NCI-H2227 (cell line): ENCODE data around the gene CCDC88A.
A peak's percentile ranks its signal among the peaks of the same experiment; 100 is the strongest.
"Not testable (repeated sequence)": the region's sequence is repeated elsewhere in the genome, so short reads cannot be mapped to it uniquely, and the experiment has no call there.

Experiments
- DNase-seq: peaks from one replicate; lab custom pipeline; 2025; ENCODE audit not compliant: unreplicated experiment; lab: John Stamatoyannopoulos, UW

Gene CCDC88A

DNA sequence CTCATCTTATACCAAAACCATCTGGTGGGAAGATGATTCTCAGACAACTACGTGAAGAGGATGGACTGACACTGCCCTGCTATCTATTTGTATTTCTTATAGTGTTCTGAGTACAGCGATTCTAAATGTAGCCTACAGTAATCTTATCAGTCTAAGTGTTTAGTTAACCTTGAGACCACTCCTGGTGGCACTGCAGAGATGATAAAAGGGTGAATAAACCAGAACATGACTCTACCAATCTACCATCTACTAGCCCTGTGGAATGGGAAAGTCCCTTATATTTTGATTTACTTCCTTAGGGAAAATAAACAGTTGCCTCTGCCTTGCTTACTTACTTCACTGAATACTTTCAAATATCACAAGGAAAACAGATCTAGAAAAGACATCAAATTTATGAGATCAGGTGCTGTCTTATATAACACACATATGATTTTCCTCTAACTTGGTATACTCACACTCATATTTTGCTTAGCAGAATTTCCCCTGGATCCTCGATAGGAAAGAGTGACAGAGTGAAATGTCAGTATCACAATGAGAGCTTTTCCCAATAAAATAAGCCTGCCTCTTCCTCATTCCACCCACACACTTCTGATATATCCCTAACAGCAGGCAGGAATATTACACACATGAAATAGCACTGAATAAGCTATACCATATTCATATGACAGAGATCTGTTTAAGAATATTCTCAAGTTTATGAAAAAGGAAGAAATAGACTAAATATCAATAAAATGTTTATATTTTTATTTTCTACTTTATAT lies 92.0 kb downstream of the CCDC88A start:
- no peak for DNase-seq

DNA sequence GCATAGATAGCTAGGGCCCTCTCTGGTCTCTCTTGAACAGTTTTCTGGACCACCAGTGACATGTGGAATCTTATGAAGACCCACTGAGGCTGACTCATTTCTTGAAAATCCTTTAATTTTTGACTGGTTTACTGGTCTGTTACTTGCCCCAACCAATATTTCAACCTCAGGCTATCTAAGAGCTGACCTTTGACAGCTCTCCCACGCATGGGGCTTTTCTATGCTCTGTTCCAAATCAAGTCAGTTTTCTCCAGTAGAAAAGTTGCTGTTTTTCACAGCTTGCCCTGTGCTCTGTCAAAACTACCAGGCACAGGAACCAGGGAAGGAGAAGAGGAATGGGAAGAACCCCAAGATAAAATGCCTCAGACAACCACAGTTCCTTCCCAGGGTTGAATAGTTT lies 104.7 kb downstream of the CCDC88A start:
- no peak for DNase-seq

DNA sequence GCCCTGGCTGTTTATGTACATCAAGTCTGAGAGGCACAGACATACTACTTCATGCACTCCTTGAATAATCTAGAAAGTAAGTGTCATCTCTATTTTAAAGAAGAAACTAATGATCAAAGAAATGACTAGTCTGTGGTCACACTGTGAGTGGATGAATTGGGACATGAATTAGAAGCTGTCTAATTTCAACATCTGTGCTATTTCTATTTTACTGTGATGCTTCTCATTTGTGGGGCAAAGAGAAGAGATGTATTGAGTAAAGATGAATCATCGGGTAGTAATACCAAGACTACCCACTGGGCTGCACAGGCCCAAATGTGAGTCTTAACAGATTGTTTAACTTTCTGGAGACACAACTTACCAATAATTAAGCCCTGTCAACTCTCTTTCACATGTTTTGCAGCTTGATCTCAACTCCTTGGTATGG lies 108.2 kb downstream of the CCDC88A start:
- DNase-seq: no peak

DNA sequence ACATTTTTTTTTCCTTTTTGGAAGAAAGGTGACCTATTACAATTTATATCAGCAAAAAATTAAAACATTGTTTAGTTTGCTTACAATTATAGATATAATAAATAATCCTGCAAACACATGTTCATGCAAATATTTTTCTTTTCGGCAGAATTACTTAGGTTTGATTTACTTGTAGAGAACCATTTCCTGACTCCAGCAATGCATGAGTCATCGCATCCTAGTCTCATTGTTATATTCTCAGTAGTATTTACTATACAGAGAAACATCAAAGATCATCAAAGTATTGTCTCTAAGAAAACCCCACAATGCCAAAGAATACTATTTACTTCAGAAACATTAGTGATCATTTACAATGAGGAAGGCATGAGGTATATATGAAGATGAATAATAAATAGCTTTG lies 110.2 kb downstream of the CCDC88A start:
- DNase-seq: no peak

DNA sequence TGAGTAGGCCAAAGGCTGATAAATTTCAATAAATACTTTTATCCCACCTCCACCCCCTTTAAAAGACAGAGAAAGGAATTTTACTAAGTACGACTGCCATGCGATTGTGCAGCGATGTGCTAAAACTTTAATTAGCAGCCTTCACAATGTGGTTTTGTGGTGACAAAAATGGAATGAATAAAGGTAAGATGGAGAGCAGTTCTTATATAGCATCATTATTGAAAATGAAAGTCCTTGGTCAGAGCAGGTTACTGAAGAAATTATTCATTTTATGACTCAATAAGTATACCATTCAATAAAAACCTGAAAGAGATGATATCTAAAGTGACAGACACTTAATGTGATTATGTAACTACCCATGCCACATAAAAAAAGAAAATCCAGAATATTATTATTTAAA lies 117.4 kb downstream of the CCDC88A start:
- DNase-seq: no peak

DNA sequence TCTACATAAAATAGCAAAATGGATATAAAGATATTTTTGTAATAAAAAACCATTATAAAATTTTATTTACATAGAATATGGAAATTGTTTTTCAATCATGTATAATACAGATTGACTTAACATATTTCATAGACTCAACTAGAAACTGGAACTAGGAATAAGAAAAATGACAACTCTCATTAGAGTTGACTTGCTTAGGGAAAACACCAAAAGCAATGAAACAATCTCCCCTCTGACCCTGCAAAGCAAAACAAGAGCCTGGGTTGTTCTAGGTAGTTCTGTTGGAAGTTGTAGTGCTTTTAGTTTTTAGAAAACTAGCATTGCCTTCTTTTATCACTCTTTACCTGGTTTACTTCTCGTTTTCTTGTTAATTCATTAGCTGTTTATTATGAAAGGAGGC lies 118.4 kb downstream of the CCDC88A start:
- DNase-seq: no peak

DNA sequence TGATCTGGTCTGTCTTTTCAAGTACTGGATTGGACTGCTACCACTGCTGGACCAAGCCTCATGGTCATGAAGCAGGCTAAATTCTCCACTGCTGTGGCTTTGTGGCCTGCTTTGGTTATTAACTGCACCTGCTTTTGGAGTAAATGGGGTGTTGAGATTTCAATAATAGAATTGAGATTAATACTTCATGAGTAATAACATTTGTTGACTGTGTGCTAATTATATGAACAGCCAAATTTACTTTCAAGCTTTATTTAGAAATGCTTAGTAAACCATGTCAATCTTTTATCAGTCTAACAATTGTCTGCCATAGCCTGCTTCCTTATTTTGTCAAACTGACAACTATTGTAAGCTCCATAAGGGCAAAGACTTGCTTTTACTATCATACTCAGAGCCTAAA lies 123.3 kb downstream of the CCDC88A start:
- DNase-seq: no peak

DNA sequence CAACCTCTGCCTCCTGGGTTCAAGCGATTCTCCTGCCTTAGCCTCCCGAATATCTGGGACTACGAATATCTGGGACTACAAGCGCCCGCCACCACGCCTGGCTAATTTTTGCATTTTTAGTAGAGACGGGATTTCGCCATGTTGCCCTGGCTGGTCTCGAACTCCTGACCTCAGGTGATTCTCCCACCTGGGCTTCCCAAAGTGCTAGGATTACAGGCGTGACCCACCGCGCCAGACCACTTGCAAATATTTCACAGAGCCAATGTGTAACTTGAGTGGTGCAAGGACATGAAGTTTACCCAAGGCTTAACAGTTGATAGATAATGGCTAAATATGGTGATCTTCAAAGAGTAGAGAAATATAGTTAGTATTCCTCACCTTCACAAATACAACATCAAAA lies 136.6 kb downstream of the CCDC88A start:
- no peak for DNase-seq

DNA sequence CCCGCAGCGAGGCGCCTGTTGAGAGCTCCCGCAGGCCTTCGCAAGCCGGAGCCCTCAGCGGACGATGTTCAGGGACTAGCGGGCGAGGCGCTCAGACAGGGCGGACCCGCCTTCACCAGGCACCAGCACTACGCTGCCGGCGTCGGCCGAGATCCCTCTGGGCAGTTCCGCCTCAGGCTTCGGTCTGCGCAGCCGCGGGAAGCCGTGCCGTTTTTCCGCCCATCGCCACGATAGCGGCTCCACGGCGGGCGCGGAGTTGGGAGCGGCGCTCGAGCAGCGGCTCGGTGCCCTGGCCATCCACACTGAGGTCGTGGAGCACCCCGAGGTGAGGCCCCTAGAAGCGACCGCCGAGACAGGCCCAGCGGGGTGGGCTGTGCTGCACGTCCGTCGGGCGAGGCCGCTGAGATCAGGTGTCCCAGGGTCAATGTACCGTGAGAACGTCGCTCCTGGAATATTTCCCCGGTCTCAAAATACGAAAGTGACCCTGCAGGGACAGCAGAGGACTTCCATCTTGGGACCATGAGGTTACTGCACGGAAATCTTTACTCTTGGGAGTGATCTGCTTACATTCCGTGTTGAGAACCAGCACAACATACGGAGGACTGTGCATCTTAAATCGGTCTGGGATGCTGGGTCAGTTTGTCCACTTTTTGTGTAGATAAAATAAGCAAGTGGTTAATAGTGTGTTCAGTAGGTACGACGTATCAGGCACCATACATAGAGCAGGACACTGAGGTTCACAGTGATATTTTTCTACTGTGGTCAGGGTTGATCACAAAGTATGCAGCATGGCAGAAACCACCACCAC lies 137.3 kb downstream of the CCDC88A start:
- DNase-seq: peak; percentile 93

DNA sequence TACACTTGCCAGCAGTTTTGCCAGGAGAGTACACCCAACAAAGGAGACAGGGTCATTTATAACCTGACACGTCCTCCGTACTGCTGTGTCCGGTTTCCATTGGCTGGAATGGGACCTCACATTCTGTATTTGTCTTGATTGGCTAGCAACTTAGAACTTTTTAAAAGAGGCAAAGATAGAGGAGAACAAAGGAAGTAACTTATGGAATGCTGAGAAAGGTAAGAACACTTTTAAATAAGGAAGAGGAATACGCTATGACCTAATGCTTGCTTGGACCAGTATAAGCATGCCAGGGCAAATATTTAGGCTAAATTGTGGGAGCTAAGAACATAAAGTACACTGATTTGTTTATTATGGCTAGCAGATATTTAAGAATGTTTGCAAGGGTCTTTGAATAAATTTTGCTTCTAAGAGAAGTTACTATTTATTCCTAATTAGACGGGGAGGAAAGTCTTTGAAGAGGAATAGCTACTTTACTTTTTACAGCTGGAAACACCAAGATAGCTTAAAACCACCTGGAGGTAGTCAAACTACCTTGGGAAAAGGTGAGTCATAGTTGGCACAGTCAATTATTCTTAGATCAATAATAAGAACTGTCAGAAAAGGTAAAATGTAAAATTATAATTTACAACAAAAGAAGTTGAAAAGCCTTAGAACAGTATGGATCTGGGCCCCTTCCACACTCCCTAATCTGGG lies 138.7 kb downstream of the CCDC88A start:
- DNase-seq: not testable (repeated sequence)

DNA sequence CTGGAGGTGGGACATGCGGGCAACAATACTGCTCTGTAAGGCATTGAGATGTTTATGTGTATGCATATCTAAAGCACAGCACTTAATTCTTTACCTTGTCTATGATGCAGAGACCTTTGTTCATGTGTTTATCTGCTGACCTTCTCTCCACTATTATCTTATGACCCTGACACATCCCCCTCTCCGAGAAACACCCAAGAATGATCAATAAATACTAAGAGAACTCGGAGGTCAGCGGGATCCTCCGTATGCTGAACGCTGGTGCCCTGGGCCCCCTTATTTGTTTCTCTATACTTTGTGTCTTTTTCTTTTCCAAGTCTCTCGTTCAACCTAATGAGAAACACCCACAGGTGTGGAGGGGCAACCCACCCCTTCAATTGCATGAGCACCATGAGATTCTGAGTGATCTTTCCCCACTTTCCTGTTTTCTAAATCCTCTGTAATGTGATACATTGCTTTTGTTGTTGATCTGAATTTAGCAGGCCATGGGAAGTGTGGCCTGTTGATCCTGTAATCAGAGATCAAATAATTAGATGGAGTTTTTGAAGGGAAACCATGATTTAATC lies 139.7 kb downstream of the CCDC88A start:
- not testable (repeated sequence) for DNase-seq

DNA sequence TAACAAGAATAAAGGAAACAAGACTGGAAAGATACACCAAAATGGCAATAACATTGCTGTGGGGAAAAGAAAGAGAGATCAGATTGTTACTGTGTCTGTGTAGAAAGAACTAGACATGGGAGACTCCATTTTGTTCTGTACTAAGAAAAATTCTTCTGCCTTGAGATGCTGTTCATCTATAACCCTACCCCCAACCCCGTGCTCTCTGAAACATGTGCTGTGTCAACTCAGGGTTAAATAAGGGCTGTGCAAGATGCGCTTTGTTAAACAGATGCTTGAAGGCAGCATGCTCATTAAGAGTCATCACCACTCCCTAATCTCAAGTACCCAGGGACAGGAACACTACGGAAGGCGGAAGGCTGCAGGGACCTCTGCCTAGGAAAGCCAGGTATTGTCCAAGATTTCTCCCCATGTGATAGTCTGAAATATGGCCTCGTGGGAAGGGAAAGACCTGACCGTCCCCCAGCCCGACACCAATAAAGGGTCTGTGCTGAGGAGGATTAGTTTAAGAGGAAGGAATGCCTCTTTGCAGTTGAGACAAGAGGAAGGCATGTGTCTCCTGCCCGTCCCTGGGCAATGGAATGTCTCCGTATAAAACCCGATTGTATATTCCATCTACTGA lies 140.3 kb downstream of the CCDC88A start:
- DNase-seq: peak; percentile 40

DNA sequence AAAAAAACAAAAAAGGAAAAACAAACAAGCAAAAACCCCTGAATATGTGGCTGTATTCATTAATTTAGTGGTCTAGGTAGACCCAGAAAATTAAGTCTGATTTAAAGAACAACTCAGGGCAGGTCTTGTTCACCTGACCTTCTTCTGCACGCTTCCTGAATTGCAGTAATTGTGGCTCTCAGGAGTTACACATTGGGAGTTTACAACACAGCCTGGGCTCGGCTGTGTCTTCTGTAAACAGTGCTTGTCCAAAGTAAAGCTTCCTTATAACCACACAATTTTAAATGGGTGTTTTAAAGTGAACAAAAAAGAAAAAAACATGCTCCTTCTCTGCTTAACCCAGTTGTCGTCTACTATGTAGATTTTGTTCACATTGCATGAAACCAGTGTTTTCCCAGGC lies 142.3 kb downstream of the CCDC88A start:
- DNase-seq: no peak

DNA sequence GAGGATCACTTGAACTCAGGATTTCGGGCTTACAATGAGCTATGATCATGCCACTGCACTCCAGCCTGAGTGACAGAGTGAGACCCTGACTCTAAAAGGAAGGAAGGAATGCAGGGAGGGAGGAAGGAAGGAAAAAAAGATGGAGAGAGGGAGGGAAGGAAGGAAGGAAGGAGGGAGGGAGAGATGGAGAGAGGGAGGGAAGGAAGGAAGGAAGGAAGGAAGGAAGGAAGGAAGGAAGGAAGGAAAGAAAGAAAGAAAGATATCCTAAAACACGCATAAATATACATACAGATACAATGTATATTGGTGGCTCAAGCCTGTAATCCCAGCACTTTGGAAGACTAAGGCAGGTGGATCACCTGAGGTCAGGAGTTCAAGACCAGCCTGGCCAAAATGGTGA lies 145.3 kb downstream of the CCDC88A start:
- not testable (repeated sequence) for DNase-seq

DNA sequence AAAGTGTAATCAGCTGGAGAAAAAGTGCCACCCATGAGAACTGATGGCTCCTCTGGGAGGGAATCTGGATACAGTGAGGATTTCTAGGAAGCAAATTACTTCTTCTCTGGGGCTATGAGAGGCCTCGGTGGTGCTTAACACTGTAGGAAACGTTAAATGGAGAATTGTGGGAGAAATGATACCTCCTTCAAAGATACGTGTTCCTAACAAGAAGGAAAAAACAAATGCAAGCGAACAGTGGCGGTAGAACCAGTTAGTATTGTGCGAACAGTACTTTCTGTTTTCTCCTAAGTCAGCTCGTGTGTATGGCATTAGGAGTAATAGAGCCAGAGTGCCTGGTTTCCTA lies 150.0 kb downstream of the CCDC88A start:
- no peak for DNase-seq

DNA sequence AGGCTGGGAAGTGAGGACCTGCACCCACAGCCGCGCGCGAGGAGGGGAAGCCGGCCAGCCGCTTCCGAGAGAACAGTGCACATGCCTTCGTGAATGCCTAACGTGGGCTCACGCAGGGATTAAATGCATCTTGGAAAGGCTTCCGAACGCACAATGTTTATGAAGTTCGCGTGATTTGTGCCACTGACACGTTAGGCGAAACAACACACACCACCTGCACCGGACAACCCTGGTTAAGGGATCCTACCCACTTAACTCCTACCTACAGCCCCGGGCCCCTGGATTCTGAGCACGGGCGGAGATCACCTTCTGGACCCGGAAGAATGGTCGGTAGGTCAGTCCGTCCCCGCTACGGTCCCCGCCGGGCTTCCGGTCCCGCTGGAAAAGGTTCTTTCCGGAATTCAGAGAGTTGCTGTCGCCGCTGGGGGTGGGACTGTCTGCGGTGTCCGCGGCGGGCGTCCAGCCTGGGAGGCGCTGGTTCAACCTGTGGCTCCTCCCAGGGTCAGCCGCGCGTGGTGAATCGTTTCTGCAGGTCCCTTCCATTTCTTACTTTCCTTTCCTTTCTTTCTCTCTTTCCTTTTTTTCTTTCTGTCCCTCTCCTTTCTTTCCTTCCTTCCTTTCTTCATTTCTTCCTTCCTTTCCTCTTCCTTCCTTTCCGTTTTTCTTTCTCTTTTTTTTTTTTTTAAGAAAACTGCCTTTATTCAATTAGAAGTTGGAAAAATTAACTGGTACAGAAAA lies 150.6 kb downstream of the CCDC88A start, which contains the start of gene MTIF2:
MTIF2 (minus strand) TSS at position 325 of the 738 bp plus-strand sequence. CDS start 5,373 bp downstream, outside the sequence.
- DNase-seq: peak; percentile 98

DNA sequence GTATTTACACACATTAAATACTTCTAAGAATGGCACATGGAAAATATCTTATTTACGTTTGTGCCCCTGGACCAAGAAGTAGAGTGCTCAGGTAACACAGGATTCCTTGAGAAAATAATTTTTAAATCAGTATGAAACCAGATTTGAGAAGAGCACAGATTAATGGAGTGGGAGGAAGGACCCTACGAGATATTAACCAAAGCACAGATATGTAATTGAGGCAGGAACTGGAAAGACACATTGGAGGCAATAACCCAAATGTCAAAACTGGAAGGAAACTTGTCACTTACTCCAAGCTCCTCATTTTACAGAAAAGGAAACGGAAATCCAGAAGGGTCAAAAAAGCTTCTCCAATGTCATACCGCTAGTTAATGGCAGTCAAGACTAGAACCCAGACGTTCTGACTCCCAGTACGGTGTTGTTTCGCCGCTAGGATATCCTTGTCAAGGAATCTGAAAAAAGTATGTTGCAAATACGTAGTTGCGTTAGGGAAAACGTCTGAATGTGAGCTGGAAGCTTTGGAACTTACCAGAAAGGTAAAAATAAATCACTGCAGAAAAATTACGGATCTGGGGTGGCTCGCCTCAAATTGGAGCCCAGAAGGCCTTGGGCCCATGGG lies 151.3 kb downstream of the CCDC88A start:
- DNase-seq: no peak

DNA sequence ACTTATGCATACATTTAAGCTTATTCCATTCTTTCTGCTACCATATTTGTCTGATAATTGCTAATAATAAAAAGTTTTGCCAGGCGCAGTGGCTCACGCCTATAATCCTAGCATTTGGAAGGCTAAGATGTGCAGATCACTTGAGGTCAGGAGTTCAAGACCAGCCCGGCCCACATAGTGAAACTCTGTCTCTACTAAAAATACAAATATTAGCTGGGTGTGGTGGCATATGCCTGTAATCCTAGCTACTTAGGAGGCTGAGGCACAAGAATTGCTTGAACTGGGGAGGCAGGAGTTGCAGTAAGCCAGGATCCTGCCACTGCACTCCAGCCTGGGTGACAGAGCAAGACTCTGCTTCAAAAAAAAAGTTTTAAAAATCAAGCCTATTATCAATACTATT lies 160.1 kb downstream of the CCDC88A start:
- DNase-seq: not testable (repeated sequence)

DNA sequence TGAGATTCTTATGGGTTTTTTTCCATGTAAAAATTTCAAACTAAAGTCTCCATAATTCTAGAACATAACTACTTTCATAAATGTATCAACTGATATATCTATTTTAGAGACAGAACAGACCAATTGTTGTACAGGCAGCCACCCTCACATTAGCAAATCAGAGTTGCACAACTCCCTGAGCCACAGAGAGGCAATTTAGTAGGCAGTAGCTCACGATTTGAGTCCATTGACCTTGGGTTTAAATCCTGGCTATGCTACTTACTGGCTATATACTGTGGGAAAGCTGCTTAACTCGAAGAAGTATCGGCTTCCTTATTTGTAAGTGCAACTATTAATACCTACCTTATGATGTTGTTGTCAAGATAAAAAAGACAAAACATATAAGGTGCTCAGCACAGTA lies 166.8 kb downstream of the CCDC88A start:
- DNase-seq: no peak

DNA sequence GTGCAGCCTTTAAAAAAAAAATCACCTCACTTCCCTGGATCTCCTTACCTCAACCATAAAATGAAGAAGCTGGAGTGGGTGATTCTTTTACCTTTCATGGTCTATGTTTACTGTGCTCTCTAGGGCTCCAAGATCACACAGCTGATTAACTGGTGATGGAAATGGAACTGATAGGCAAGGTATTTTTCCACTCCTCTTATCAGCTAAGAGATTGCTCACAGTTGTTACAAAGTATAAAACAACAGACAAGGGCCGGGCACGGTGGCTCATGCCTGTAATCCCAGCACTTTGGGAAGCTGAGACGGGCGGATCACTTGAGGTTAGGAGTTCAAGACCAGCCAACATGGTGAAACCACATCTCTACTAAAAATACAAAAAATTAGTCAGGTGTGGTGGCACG lies 172.6 kb downstream of the CCDC88A start:
- DNase-seq: no peak
